ENCODE results near the gene MTIF3. TPM values are rescaled to one million over a fixed set of nuclear protein-coding genes. Genes with fewer than 3 reads are reported as not detected.
A peak's percentile ranks its signal among the peaks of the same experiment; 100 is the strongest.

Gene MTIF3
- total and polyA plus RNA-seq, 2 donors (not counting 1 experiment from before 2014, with no cell fraction given): 86.8 to 171 TPM

GRCh38 chr13:27432611-27433210 is 17.7 kb downstream of the MTIF3 start:
- no peak for DNase-seq
- no peaks in the 10 kb centered on the region for H3K9me3 ChIP-seq (ENCODE audit: control extremely low read depth in 1 of 3, control insufficient read depth in 2 of 3, insufficient read depth in 1 of 3, low read length in 2 of 3)
- H3K4me2 ChIP-seq (replicated peaks; ENCODE audit: low read depth, low read length, poor library complexity, severe bottlenecking): no peak overlapping the region
- H3K4me3 Mint-ChIP-seq: no peak overlapping the region
- no peak overlapping the region for H3K27ac ChIP-seq (ENCODE audit: low read length in 2 of 2)
- no peaks in the 10 kb centered on the region for H3K27me3 ChIP-seq (replicated peaks in 1 of 4; ENCODE audit: control extremely low read depth in 1 of 4, control insufficient read depth in 3 of 4, insufficient read depth in 4 of 4, low read length in 3 of 4)
- H3K36me3 ChIP-seq (replicated peaks in 1 of 2; ENCODE audit: control extremely low read depth in 1 of 2, control insufficient read depth in 1 of 2, extremely low read depth in 1 of 2, insufficient read depth in 2 of 2, low read length in 1 of 2): peaks cover 15 to 94% of the 10 kb centered on the region in 2 experiments
- peaks cover 0 to 2% of the 10 kb centered on the region in 2 donors for H3K4me1 ChIP-seq (ENCODE audit: control insufficient read depth in 2 of 2, insufficient read depth in 2 of 2, low read length in 2 of 2)
- H3K79me2 ChIP-seq (ENCODE audit: control insufficient read depth, insufficient read depth, low read length): peaks cover 24% of the 10 kb centered on the region
- H3K4me3 ChIP-seq (ENCODE audit: control extremely low read depth in 1 of 5, extremely low read depth in 1 of 5, insufficient read depth in 1 of 5, low read depth in 2 of 5, low read length in 4 of 5): no peak overlapping the region
- POLR2A ChIA-PET: interaction anchor here (0.6 to 1.1 kb wide), 2 partner anchors 10 to 15 kb away, joined by 4 to 5 read pairs; no protein-coding TSS in a partner anchor
- no peaks in the 10 kb centered on the region for H3K27me3 Mint-ChIP-seq
- ATAC-seq (ENCODE audit: low read depth): no peak
- H3K4me1 Mint-ChIP-seq: peaks cover 18% of the 10 kb centered on the region
- H3K9me3 Mint-ChIP-seq (ENCODE audit: insufficient read depth): no peaks in the 10 kb centered on the region
- WGBS (ENCODE audit: insufficient coverage): 78% methylated on average over 8 of the region's 12 CpGs
- peaks cover 10% of the 10 kb centered on the region for H4K20me1 ChIP-seq (ENCODE audit: control insufficient read depth, insufficient read depth, low read length, poor library complexity, severe bottlenecking)
- H3K9ac ChIP-seq (ENCODE audit: low read length): no peak overlapping the region
- CTCF ChIA-PET: interaction anchor here (0.7 to 1.4 kb wide), 3 partner anchors 12 to 394 kb away, joined by 3 read pairs; no protein-coding TSS in a partner anchor
- peak overlapping the region; percentile 47 for H3K27ac Mint-ChIP-seq
- H2AFZ ChIP-seq (ENCODE audit: insufficient read depth, low read depth, low read length, poor library complexity, severe bottlenecking): no peak overlapping the region
- intact Hi-C loops (cut with micrococcal nuclease): no loop called here
- TF ChIP-seq CTCF (IDR thresholded peaks at IDR 0.05): no peak
- no peak for TF ChIP-seq EZH2 (IDR thresholded peaks at IDR 0.05; ENCODE audit: borderline replicate concordance, insufficient read depth, low read depth, low read length, poor library complexity, severe bottlenecking)

- H3K9ac ChIP-seq (ENCODE audit: low read length): no peak overlapping the region
- H3K79me2 ChIP-seq (ENCODE audit: control insufficient read depth, insufficient read depth, low read length): peaks cover 24% of the 10 kb centered on the region
- DNase-seq (no peak), ATAC-seq (ENCODE audit: low read depth) (no peak)
- H3K4me3 ChIP-seq (ENCODE audit: control extremely low read depth in 1 of 5, extremely low read depth in 1 of 5, insufficient read depth in 1 of 5, low read depth in 2 of 5, low read length in 4 of 5): no peak overlapping the region
- ChIA-PET POLR2A (interaction anchor here (1.1 kb wide), 1 partner anchor 11 kb away, joined by 5 read pairs; no protein-coding TSS in a partner anchor), CTCF (interaction anchor here (1.2 to 1.4 kb wide), 2 partner anchors 12 to 395 kb away, joined by 3 read pairs; no protein-coding TSS in a partner anchor)
- H3K9me3 ChIP-seq (ENCODE audit: control extremely low read depth in 1 of 3, control insufficient read depth in 2 of 3, insufficient read depth in 1 of 3, low read length in 2 of 3): no peaks in the 10 kb centered on the region
- no peak overlapping the region for H3K4me2 ChIP-seq (replicated peaks; ENCODE audit: low read depth, low read length, poor library complexity, severe bottlenecking)
- TF ChIP-seq EZH2 (IDR thresholded peaks at IDR 0.05; ENCODE audit: borderline replicate concordance, insufficient read depth, low read depth, low read length, poor library complexity, severe bottlenecking): no peak
- TF ChIP-seq CTCF (IDR thresholded peaks at IDR 0.05): no peak
- H2AFZ ChIP-seq (ENCODE audit: insufficient read depth, low read depth, low read length, poor library complexity, severe bottlenecking): no peak overlapping the region
- no peaks in the 10 kb centered on the region for H3K9me3 Mint-ChIP-seq (ENCODE audit: insufficient read depth)
- H3K27ac Mint-ChIP-seq: peak overlapping the region; percentile 47
- no peak overlapping the region for H3K27ac ChIP-seq (ENCODE audit: low read length in 2 of 2)
- no peaks in the 10 kb centered on the region for H3K27me3 ChIP-seq (replicated peaks in 1 of 4; ENCODE audit: control extremely low read depth in 1 of 4, control insufficient read depth in 3 of 4, insufficient read depth in 4 of 4, low read length in 3 of 4)
- 87% methylated on average over 3 of the region's 3 CpGs for WGBS (ENCODE audit: insufficient coverage)
- H3K36me3 ChIP-seq (replicated peaks in 1 of 2; ENCODE audit: control extremely low read depth in 1 of 2, control insufficient read depth in 1 of 2, extremely low read depth in 1 of 2, insufficient read depth in 2 of 2, low read length in 1 of 2): peaks cover 15 to 98% of the 10 kb centered on the region in 2 experiments
- H4K20me1 ChIP-seq (ENCODE audit: control insufficient read depth, insufficient read depth, low read length, poor library complexity, severe bottlenecking): peaks cover 10% of the 10 kb centered on the region
- no peaks in the 10 kb centered on the region for H3K27me3 Mint-ChIP-seq
- H3K4me3 Mint-ChIP-seq: no peak overlapping the region
- intact Hi-C loops (cut with micrococcal nuclease): no loop called here
- H3K4me1 ChIP-seq (ENCODE audit: control insufficient read depth in 2 of 2, insufficient read depth in 2 of 2, low read length in 2 of 2): peaks cover 4 to 7% of the 10 kb centered on the region in 2 donors
- H3K4me1 Mint-ChIP-seq: peaks cover 22% of the 10 kb centered on the region
Measured at GRCh38 chr13:27432180-27432579, 18.2 kb downstream of the MTIF3 start.
